BLaER1 (cell line): ENCODE data around the gene LRRTM2.
"Not testable (repeated sequence)": the region's sequence is repeated elsewhere in the genome, so short reads cannot be mapped to it uniquely, and the experiment has no call there.

Source experiments
- H3K27ac ChIP-seq: shearing (Covaris generic); formaldehyde crosslinking; 2 replicates; pipeline ENCODE4 v1.8.1; 2022
- H3K27me3 ChIP-seq: shearing (Covaris generic); formaldehyde crosslinking; 2 replicates; pipeline ENCODE4 v1.8.1; 2022
- H3K36me3 ChIP-seq: shearing (Covaris generic); formaldehyde crosslinking; 2 replicates; pipeline ENCODE4 v1.8.1; 2022
- H3K4me1 ChIP-seq: shearing (Covaris generic); formaldehyde crosslinking; 2 replicates; pipeline ENCODE4 v1.8.1; 2022
- H3K4me2 ChIP-seq: shearing (Covaris generic); formaldehyde crosslinking; 2 replicates; pipeline ENCODE4 v1.8.1; 2022
- H3K4me3 ChIP-seq: shearing (Covaris generic); formaldehyde crosslinking; 2 replicates; pipeline ENCODE4 v1.8.1; 2022
- H3K9ac ChIP-seq: shearing (Covaris generic); formaldehyde crosslinking; 2 replicates; pipeline ENCODE4 v1.8.1; 2022
- H3K9me3 ChIP-seq: shearing (Covaris generic); formaldehyde crosslinking; 2 replicates; pipeline ENCODE4 v1.8.1; 2022
- H4K20me1 ChIP-seq: shearing (Covaris generic); formaldehyde crosslinking; 2 replicates; pipeline ENCODE4 v1.8.1; 2022
- Cebpa-rat ChIP-seq: shearing (Covaris generic); IDR thresholded peaks from 2 replicates; pipeline ENCODE4 v1.8.1; 2022

Gene LRRTM2

GRCh38 chr5:138843316-138844124 lies 31.6 kb downstream of the LRRTM2 start:
- Histone ChIP-seq H3K4me1 (no peaks in the 10 kb centered on the region), H3K27me3 (no peaks in the 10 kb centered on the region), H3K4me2 (no peak overlapping the region), H3K36me3 (peaks cover 34% of the 10 kb centered on the region), H4K20me1 (peaks cover 72% of the 10 kb centered on the region), H3K9me3 (no peaks in the 10 kb centered on the region), H3K4me3 (no peak overlapping the region), H3K27ac (no peak overlapping the region), H3K9ac (no peak overlapping the region)
- TF ChIP-seq Cebpa-rat, result no peak

- Histone ChIP-seq H3K4me3 (no peak overlapping the region), H3K9ac (no peak overlapping the region), H3K4me1 (no peaks in the 10 kb centered on the region), H3K4me2 (no peak overlapping the region), H3K36me3 (peaks cover 34% of the 10 kb centered on the region), H3K27me3 (no peaks in the 10 kb centered on the region), H4K20me1 (peaks cover 58% of the 10 kb centered on the region), H3K27ac (no peak overlapping the region), H3K9me3 (no peaks in the 10 kb centered on the region)
- no peak for TF ChIP-seq Cebpa-rat
Measured at GRCh38 chr5:138841531-138841930, 33.6 kb downstream of the LRRTM2 start.

- H3K4me3 ChIP-seq, result no peak overlapping the region
- no peak overlapping the region for H3K27ac ChIP-seq
- H3K9me3 ChIP-seq, result no peaks in the 10 kb centered on the region
- no peak overlapping the region for H3K4me2 ChIP-seq
- H3K27me3 ChIP-seq, result no peaks in the 10 kb centered on the region
- no peak overlapping the region for H3K9ac ChIP-seq
- peaks cover 32% of the 10 kb centered on the region for H3K36me3 ChIP-seq
- H4K20me1 ChIP-seq, result peaks cover 46% of the 10 kb centered on the region
- H3K4me1 ChIP-seq, result no peaks in the 10 kb centered on the region
- TF ChIP-seq Cebpa-rat, result no peak
Measured at GRCh38 chr5:138840103-138840502, 35.0 kb downstream of the LRRTM2 start.

GRCh38 chr5:138837160-138837559 lies 38.0 kb downstream of the LRRTM2 start:
- no peak for TF ChIP-seq Cebpa-rat

GRCh38 chr5:138834853-138835252 lies 40.3 kb downstream of the LRRTM2 start:
- not testable (repeated sequence) for H3K9ac ChIP-seq, H3K4me3 ChIP-seq, H3K4me2 ChIP-seq, H3K27me3 ChIP-seq, H3K27ac ChIP-seq, H3K9me3 ChIP-seq
- peaks cover 37% of the 10 kb centered on the region for H3K36me3 ChIP-seq
- H4K20me1 ChIP-seq, result peaks cover 56% of the 10 kb centered on the region
- H3K4me1 ChIP-seq, result peaks cover 13% of the 10 kb centered on the region

More at GRCh38 chr5:138837160-138837559, 38.0 kb downstream of the LRRTM2 start:
- Histone ChIP-seq H3K36me3 (peaks cover 40% of the 10 kb centered on the region), H4K20me1 (peaks cover 47% of the 10 kb centered on the region), H3K4me2 (no peak overlapping the region), H3K9me3 (no peaks in the 10 kb centered on the region), H3K27ac (no peak overlapping the region), H3K27me3 (no peaks in the 10 kb centered on the region), H3K9ac (no peak overlapping the region), H3K4me3 (no peak overlapping the region), H3K4me1 (peaks cover 3% of the 10 kb centered on the region)

GRCh38 chr5:138833726-138834480 lies 41.2 kb downstream of the LRRTM2 start:
- Histone ChIP-seq H3K36me3 (peaks cover 41% of the 10 kb centered on the region), H3K27ac (no peak overlapping the region)

GRCh38 chr5:138833080-138833479 lies 42.1 kb downstream of the LRRTM2 start:
- Histone ChIP-seq H3K9ac (no peak overlapping the region), H3K4me1 (peaks cover 13% of the 10 kb centered on the region), H3K4me3 (no peak overlapping the region), H3K4me2 (no peak overlapping the region), H4K20me1 (peaks cover 50% of the 10 kb centered on the region), H3K9me3 (no peaks in the 10 kb centered on the region), H3K27ac (no peak overlapping the region), H3K27me3 (no peaks in the 10 kb centered on the region), H3K36me3 (peaks cover 49% of the 10 kb centered on the region)
- no peak for TF ChIP-seq Cebpa-rat

More at GRCh38 chr5:138833726-138834480, 41.2 kb downstream of the LRRTM2 start:
- peaks cover 50% of the 10 kb centered on the region for H4K20me1 ChIP-seq
- H3K9me3 ChIP-seq, result no peaks in the 10 kb centered on the region
- H3K9ac ChIP-seq, result no peak overlapping the region
- no peak overlapping the region for H3K4me3 ChIP-seq
- no peak for TF ChIP-seq Cebpa-rat
- H3K4me2 ChIP-seq, result no peak overlapping the region
- H3K4me1 ChIP-seq, result peaks cover 13% of the 10 kb centered on the region
- no peaks in the 10 kb centered on the region for H3K27me3 ChIP-seq

GRCh38 chr5:138832218-138832617 lies 42.9 kb downstream of the LRRTM2 start:
- Histone ChIP-seq H3K4me2 (peak overlapping the region; percentile 43), H3K9ac (no peak overlapping the region), H4K20me1 (peaks cover 48% of the 10 kb centered on the region), H3K9me3 (no peaks in the 10 kb centered on the region), H3K27me3 (no peaks in the 10 kb centered on the region), H3K4me3 (no peak overlapping the region), H3K27ac (no peak overlapping the region), H3K36me3 (peaks cover 58% of the 10 kb centered on the region), H3K4me1 (peaks cover 13% of the 10 kb centered on the region)
- no peak for TF ChIP-seq Cebpa-rat

GRCh38 chr5:138831703-138832102 lies 43.4 kb downstream of the LRRTM2 start:
- no peaks in the 10 kb centered on the region for H3K27me3 ChIP-seq
- H4K20me1 ChIP-seq, result peaks cover 53% of the 10 kb centered on the region
- peaks cover 63% of the 10 kb centered on the region for H3K36me3 ChIP-seq
- no peaks in the 10 kb centered on the region for H3K9me3 ChIP-seq
- H3K4me1 ChIP-seq, result peaks cover 13% of the 10 kb centered on the region
- H3K27ac ChIP-seq, result no peak overlapping the region
- H3K4me2 ChIP-seq, result peak overlapping the region; percentile 43
- H3K4me3 ChIP-seq, result no peak overlapping the region
- no peak overlapping the region for H3K9ac ChIP-seq
- no peak for TF ChIP-seq Cebpa-rat

- Histone ChIP-seq H3K4me1 (peaks cover 22% of the 10 kb centered on the region), H3K27ac (no peak overlapping the region), H3K36me3 (peaks cover 71% of the 10 kb centered on the region), H4K20me1 (peaks cover 67% of the 10 kb centered on the region), H3K4me3 (no peak overlapping the region), H3K9ac (no peak overlapping the region), H3K27me3 (no peaks in the 10 kb centered on the region), H3K4me2 (no peak overlapping the region), H3K9me3 (no peaks in the 10 kb centered on the region)
- TF ChIP-seq Cebpa-rat, result no peak
Measured at GRCh38 chr5:138829341-138829740, 45.8 kb downstream of the LRRTM2 start.
